ENCODE data around the gene PRKD1.

PRKD1 gene

DNA sequence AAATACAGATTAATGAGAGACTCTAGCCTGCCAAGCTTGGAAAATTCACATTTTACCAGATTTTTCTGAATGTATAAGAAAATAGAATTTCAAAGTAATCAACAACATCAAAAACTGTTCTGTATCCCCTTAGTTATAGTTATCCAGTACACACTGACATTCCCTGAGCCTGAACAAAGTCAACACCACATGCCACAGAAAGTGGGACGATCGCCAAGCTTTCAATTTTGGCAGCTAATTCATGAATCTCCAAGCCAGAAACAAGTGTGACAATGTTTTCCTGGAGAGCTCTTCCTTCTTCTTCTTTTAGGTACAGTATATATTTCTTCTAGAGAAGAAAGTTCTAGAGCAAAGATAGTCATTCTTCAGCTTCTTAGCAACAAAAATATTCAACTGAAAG lies 290.2 kb downstream of the PRKD1 start:
- no peak for DNase-seq (ENCODE audit: low read depth, low spot score)

DNA sequence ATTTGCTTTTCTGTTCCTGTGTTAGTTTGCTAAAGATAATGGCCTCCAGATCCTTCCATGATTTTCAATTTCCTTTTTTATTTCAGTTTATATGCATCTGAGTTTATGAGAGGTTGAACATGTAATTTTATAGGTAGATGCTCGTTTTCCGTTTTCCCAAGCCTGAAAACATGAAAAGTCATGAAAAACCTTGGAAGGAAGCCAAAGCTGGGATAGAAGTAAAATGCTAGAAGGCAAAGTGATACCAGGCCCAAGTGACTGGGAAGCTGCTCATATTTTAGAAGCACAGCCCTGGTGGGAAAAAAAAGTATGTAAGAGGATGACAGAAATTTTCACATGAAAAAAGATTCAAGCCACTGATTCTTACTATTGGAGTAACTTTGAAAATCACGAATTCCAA lies 290.8 kb downstream of the PRKD1 start:
- H3K27ac ChIP-seq: no peak overlapping the region
- no peak for DNase-seq (ENCODE audit: low read depth, low spot score)

More for the DNA sequence above, 290.2 kb downstream of the PRKD1 start:
- no peak overlapping the region for H3K27ac ChIP-seq

DNA sequence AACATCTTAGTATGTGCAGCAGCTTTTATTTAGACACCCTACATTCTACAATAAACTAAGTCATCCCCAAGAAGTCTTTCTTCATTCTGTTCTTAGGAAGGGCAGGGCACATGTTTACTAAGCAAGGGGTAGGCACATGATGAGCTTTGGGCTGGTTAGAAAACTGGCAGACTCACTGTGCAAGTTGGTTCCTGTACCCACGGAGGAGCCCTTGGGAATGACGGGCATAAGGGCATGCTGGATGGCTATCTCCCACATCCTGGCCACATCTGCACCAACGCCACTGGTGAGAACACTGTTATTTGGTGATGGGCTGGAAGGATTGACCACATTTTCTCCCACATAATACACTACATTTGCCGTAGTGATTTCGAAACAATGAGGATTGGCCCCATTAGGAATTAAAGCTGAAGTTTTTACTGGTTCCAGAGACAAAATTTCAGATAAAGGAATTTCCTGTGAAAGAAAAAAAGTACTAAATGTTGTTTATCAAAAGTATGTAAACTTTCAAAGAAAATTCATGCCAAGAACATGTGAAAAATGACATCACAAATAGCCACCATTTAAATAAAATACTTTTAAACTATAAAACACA lies 297.0 kb downstream of the PRKD1 start:
- peak overlapping the region; percentile 5 for H3K27ac ChIP-seq
- DNase-seq (ENCODE audit: low read depth, low spot score): peak; percentile 53

DNA sequence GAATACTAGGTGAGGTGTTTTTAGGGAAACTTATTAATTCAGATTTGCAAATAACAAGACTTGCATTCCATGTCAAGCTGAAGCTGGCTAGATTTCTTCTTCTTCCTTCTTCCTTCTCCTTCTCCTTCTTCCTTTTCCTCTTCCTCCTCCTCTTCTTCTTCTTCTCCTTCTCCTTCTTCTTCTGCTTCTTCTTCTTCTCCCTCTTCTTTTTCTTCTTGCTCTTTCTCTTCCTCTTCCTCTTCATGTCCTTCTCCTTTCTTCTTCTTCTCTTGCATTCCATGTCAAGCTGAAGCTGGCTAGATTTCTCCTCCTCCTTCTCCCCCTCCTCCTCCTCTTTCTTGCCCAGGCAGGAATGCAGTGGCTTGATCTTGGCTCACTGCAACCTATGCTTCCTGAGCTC lies 297.8 kb downstream of the PRKD1 start:
- peak overlapping the region; percentile 5 for H3K27ac ChIP-seq
- no peak for DNase-seq (ENCODE audit: low read depth, low spot score)

DNA sequence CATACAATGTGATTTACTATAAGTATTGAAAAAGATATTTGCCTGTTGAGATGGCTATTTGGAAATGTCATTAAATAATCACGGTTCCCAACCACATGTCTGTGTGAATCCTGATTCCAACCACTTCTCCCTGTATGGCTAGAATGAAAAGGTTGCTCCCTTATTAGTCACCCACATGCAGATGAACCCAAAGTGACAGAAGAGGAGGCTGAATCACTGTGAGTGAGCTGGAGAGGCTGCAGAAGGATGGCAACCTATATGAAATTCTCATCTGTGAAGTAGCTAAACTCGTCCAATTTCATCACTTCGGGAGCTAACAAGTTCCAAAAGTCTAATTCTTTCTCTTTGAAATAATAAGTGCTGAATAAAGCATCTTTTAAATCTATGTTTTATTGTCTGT lies 300.5 kb downstream of the PRKD1 start:
- no peak overlapping the region for H3K27ac ChIP-seq
- peak; percentile 6 for DNase-seq (ENCODE audit: low read depth, low spot score)

DNA sequence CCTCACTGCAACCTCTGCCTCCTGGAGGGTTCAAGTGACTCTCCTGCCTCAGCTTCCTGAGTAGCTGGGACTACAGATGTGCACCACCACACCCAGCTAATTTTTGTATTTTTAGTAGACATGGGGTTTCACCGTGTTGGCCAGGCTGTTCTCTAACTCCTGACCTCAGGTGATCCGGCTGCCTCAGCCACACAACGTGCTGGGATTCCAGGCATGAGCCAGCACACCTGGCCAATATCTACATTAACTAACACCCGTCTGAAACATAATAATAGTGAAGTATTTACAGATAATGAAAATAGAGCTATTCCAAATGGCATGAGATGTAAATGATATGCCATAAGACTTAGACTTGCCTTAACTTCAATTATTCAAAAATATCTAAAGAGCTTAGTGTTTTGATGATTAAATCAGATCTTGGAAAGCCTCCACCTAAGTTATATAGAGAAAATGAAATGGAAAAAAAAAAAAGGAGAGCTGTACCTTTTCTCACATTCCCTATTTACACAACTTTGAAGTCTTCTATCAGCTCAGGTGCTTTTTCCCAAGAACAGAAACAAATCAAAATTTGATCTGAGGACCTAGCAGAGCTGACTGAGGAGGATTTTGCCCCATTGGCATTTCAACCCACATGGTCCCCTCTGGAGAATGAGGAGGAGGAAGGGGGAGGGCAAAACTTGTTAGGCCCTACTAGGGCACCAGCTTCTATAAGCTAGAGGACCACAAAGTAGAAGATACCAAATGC lies 309.2 kb downstream of the PRKD1 start:
- H3K27ac ChIP-seq: no peak overlapping the region
- DNase-seq (ENCODE audit: low read depth, low spot score): no peak

DNA sequence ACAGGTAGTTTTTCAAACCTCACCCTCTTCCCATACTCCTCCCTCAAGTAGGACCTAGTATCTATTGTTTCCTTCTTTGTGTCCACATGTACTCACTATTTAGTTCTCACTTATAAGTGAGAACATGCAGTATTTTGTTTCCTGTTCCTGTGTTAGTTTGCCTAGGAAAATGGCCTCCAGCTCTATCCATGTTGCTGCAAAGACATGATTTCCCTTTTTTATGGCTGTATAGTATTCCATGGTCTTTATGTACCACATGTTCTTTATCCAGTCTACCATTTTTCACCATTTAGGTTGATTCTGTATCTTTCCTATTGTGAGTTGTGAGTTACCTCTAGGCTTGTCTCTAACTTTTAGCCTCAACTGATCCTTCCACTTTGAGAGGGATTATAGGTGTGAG lies 310.7 kb downstream of the PRKD1 start:
- no peak for DNase-seq (ENCODE audit: low read depth, low spot score)
- H3K27ac ChIP-seq: no peak overlapping the region

DNA sequence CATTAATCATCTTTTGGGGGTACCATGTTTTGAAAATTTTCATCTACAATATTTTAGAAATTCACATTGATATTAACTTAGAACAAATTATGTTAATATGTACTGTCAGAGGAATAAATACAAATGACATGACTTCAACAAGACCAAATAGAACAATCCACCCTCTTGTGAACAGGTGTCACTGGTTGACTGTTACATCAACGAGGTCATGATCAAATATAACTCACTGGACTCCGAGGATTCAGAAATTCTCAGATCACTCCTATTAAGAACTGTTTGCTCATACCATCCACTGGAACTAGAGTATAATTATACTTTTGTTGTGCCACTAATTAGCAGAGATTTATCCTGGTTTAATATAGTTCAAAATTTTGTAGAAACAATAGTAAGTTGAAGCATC lies 318.8 kb downstream of the PRKD1 start:
- DNase-seq (ENCODE audit: low read depth, low spot score): no peak
- no peak overlapping the region for H3K27ac ChIP-seq

DNA sequence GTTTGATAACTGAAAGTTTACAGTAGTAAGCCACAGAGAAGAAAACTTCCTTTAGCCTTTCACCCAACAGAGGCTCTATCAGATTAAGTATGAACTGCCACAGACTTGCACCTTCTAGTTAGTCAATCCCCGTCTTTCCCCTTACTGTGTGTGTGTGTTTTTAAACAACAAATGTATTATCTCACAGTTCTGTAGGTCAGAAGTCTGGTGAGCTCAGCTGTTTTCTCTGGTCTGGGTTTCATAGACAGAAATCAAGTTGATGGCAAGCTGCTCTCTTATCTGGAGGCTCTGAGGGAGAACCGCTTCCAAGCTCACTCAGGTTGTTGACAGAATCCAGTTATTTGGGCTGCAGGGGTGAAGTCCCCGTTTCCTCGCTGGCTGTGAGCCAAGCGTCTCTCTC lies 320.5 kb downstream of the PRKD1 start:
- no peak for DNase-seq (ENCODE audit: low read depth, low spot score)
- no peak overlapping the region for H3K27ac ChIP-seq

DNA sequence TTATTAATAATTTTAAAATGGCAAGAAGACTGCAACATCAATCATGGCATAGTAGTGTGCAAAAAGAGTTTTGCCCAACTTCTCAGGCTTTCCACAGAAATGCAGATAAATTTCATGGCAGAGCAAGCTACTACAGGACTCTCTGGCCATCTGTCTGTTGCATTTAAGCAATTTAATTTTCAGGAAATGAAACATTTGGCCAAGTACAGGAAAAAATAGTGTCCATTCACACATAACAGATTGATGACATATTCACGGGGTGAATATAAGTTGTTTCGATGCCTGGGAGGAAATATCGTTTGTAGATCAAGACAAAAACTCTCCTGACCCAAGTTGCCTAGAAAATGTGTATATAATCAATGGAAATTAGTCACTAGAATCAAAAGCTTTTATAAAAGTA lies 324.0 kb downstream of the PRKD1 start:
- no peak overlapping the region for H3K27ac ChIP-seq
- no peak for DNase-seq (ENCODE audit: low read depth, low spot score)

DNA sequence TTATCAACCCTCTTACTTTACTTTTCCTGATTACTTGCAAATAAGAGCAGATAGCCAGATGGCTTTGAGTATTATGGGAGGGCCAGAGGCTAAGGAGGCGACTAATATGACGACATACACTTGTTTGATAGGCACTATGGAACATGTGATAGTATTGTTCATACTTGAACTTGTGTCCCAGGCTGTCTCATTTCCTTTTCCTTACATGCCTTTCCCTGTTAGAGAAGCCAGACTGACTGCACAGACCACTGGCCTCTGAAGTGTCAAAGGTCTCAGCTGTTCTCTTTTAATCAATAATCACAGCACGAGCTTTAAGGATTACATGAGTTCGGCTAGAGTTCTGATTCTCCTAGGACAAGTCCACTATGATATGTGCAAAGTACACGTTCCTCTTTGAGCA lies 326.0 kb downstream of the PRKD1 start:
- DNase-seq (ENCODE audit: low read depth, low spot score): no peak
- no peak overlapping the region for H3K27ac ChIP-seq

DNA sequence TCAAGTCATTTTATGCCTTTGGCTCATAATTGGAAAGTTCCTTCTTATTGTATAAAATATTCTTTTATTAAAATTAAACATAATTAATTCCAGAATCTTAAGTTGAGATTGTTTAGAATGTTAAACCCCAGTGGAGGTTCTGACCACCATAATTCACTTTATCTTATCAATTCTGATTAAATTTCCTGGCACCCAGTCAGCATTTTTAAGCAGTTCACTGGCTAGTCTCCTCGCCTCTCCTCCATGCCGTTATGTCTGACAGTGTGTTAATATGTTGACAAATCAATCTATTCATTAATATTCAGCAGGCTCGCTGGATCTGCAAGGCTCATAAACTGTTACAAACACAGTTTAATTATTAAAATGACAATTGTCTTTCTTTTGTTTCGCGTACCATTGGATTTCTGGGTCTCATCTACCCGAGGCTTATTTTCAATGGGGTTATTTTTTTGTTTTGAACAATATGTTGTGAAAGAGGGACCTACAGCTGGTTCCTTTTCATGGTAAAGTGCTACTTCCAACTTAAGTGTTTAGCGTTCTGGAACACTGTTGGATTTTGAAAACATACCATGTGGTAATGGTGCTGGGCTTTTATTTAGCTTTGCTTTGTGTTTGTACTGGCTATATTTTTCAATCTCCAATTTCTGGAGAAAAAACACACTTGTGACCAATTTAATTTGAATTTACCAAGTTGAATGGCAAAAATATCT lies 339.7 kb downstream of the PRKD1 start:
- H3K27ac ChIP-seq: no peak overlapping the region

DNA sequence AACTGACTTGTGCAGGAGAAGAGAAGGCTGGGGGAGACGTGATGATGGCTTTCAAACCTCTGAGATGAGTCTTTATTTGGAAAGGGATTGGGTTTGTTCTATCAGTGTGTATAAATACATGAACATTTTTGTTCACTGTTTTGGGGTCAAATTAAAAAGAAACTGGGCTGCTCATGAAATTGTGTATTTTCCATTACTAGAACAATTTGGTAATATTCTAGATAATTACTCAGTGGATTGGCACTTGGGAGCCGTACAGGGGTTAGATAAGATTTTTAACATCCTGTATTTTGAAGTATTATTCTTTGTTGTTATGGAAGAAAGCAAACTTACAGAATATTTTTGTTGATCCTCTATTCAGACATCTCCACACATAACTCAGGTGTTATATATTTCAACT lies 340.6 kb downstream of the PRKD1 start:
- no peak overlapping the region for H3K27ac ChIP-seq
- no peak for DNase-seq (ENCODE audit: low read depth, low spot score)

More for the DNA sequence above, 339.7 kb downstream of the PRKD1 start:
- no peak for DNase-seq (ENCODE audit: low read depth, low spot score)

DNA sequence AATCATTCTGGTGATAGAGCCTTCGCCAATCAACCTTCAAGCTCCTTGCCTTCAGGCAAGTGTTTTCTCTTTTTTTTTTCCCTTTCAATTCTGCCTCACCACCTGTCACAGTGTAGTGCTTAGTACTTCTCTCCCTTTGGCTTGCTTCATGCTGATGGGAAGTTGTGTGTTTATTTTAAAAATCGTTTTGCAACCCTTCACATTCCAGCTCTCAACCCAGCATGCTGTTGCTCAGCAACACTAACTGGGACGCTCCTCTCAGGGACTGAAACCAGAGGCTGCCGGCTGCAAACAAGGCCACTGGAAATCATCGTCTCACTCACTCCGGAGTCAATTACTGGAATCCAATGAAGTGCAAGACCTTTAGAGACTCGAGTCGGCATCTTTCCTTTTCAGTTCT lies 342.7 kb downstream of the PRKD1 start:
- no peak for DNase-seq (ENCODE audit: low read depth, low spot score)
- no peak overlapping the region for H3K27ac ChIP-seq

DNA sequence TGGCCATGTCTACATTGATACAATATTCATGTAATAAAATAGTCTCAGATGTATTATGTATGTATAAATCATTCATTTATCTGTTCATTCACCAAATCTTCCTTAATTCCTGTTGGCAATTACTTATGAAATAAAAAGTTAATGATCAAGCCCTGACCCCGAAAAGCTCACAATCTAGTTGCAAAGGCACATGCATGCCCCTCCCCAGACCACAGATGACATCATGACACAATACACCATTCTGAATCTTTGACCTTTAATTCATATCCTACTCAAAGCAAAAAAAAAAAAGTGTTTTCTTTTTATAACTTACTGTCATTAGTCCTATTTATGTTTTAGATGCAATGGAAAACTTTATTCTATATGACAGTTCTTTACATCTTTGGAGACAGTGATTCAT lies 346.9 kb downstream of the PRKD1 start:
- DNase-seq (ENCODE audit: low read depth, low spot score): no peak
- no peak overlapping the region for H3K27ac ChIP-seq

DNA sequence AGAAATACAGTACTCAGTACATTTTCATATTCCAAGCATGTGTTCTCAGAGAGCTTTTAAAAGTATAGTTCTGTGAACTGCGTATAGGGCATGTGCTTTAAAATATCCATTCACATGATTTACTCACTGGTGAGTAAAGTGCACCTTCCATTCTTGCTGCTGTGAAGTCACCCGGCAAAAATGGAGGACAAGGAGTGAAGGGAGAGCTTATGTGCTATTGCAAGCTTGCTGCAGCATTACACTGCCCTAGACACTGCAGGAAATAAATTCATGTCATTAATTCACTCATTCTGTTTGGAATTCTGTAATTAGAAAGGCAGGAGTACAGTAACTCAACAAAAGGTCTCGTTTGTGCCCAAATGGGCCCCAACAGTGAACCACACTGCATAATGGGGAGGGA lies 347.8 kb downstream of the PRKD1 start:
- H3K27ac ChIP-seq: no peak overlapping the region
- no peak for DNase-seq (ENCODE audit: low read depth, low spot score)

DNA sequence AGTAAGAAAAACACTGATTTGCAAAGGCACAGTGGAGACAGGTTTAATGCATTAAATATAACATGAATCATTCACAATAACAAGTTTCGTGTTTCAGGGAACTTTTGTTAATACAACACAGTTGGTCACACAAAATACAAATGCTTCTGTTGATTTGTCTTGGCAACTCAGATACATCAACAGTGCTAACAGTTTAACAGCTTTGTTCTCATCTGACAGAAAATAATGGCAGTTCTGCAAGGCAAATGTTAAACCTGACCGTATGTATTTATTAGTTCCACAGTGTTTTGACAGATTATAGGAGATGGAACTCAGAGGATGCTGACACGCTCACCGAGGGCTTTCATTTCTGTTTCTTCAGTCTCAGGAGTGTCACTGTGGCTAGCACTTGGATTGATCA lies 350.7 kb downstream of the PRKD1 start:
- DNase-seq (ENCODE audit: low read depth, low spot score): no peak
- no peak overlapping the region for H3K27ac ChIP-seq

DNA sequence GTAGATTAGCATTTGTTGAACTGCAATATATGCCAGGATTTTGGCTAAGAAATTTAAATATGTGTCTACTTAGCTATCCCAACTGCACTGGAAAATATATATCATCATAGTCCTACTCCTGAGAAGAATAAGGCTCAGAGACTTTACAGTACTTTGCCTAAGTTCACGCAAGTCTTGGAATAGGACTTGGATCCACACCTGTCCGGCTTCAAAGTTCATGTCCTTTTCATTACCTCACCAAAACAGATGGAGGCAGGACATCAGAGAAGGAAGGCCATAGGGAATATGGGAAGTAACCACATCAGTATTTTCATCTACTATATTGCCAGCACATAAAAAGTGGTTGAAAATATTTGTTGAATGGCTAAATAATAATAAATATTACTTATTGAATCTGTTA lies 358.5 kb downstream of the PRKD1 start:
- no peak for DNase-seq (ENCODE audit: low read depth, low spot score)
- no peak overlapping the region for H3K27ac ChIP-seq

DNA sequence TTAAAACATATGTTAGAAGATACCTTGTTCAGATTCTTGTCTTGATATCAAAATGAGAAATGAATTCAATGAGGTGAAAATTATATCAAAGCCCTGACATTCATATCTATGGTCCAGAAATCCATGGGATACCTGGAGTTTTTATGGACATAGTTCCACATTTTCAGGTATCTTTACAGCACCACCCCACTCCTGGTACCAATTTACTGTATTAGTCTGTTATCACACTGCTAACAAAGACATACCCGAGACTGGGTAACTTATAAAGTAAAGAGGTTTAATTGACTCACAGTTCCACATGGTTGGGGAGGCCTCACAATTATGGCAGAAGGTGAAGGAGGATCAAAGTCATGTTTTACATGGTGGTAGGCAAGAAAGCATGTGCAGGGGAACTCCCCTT lies 361.5 kb downstream of the PRKD1 start:
- DNase-seq (ENCODE audit: low read depth, low spot score): no peak

DNA sequence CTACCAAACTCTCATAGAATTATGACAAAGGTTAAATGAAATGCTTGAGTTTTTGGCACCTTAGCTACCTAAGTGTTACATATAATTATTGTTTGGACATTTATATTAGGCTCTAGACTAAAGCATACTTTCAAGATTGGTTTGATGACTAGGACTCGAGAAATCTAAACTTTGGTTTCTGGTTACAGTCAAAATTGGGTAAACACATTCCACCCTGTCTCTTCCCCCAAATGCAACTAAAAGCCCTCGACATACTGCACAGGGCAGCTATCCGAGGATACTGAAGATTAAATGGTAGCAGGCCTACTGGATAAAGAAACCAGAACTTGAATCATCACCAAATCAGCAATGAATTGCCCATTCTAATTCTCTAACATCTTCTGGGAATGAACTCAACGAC lies 369.1 kb downstream of the PRKD1 start:
- DNase-seq (ENCODE audit: low read depth, low spot score): no peak
- no peak overlapping the region for H3K27ac ChIP-seq

More for the DNA sequence above, 361.5 kb downstream of the PRKD1 start:
- no peak overlapping the region for H3K27ac ChIP-seq

DNA sequence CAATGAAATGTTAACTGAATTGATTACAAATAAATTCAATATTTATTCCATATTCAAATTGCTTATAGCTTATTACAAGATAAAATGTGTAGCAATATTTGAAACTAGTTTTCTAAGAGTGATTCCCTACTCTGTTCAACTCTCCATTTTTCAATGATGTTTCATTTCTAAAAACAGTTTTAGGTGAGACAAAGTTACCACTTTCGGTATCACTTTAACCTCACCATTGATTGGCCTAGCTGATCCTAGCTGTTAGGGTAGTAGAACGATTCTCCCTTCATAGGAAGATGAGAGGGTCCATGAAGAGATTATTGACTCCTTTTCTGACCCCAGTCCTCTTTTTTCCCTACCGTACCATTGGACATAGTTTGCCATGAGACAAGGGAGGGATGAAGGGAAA lies 373.3 kb downstream of the PRKD1 start:
- no peak overlapping the region for H3K27ac ChIP-seq
- DNase-seq (ENCODE audit: low read depth, low spot score): no peak

DNA sequence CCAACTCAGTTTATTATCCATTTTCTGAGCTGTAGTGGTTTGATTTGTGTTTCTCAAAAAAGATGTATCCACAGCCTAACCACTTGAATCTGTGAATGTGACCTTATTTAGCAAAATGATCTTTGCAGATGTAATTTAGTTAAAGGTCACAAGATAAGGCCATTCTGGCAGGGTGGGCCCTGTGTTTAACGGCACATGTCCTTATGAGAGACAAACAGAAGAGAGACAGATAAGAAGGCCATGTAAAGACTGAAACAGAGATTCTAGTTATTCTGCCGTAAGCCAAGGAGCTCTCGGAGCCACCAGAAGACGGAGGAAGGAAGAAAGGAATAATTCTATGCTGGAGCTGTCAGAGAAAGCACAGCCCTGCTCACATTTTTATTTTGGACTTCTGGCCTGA lies 374.2 kb downstream of the PRKD1 start:
- H3K27ac ChIP-seq: no peak overlapping the region
- no peak for DNase-seq (ENCODE audit: low read depth, low spot score)

All from epithelial cell of prostate (primary cell).